Prostate gland (tissue), 2 donors: ENCODE measurements around the gene SMU1.

Experiments
- POLR2AphosphoS5 ChIP-seq: sonication (generic); formaldehyde crosslinking; IDR thresholded peaks from one replicate; pipeline ENCODE4 v1.6.1; 2017; ENCODE audit warnings: antibody characterized with exemption
- TF ChIP-seq, protein P1 (sequence below), 4 experiments: fragments of 200-600 bp in 2 of 4; fragments of 450-650 bp in 2 of 4; sonication (generic) in 2 of 4; IDR thresholded peaks; 1 replicate in 3 of 4; 2 replicates in 1 of 4; pipeline ENCODE4 v1.5.1; 2016 to 2019; ENCODE audit warnings: antibody characterized with exemption in 4 of 4, mild to moderate bottlenecking in 2 of 4, moderate library complexity in 2 of 4

- TF ChIP-seq, protein P1, sequence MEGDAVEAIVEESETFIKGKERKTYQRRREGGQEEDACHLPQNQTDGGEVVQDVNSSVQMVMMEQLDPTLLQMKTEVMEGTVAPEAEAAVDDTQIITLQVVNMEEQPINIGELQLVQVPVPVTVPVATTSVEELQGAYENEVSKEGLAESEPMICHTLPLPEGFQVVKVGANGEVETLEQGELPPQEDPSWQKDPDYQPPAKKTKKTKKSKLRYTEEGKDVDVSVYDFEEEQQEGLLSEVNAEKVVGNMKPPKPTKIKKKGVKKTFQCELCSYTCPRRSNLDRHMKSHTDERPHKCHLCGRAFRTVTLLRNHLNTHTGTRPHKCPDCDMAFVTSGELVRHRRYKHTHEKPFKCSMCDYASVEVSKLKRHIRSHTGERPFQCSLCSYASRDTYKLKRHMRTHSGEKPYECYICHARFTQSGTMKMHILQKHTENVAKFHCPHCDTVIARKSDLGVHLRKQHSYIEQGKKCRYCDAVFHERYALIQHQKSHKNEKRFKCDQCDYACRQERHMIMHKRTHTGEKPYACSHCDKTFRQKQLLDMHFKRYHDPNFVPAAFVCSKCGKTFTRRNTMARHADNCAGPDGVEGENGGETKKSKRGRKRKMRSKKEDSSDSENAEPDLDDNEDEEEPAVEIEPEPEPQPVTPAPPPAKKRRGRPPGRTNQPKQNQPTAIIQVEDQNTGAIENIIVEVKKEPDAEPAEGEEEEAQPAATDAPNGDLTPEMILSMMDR (IDR thresholded peaks at IDR 0.05), result no peak
- no peak for TF ChIP-seq POLR2AphosphoS5
Measured at GRCh38 chr9:33065157-33066076, 11.1 kb downstream of the SMU1 start.
